PC-9 (cell line): ENCODE measurements around the gene ARHGAP6. TPM values are rescaled to one million over a fixed set of nuclear protein-coding genes. Genes with fewer than 3 reads are reported as not detected.

Source experiments
- BruUV-seq: library from RNA; stranded (reverse); fragments of 400-500 nt; replicated peaks from 2 replicates; lab custom pipeline; 2021; lab: Mats Ljungman, UMichigan
- CTCF ChIA-PET: fragments of 300-600 bp; sonication (Branson Sonifier 250); formaldehyde crosslinking; loops from one replicate; lab custom pipeline; 2022; ENCODE audit warnings: antibody characterized with exemption; lab: Charles Lee
- POLR2A ChIA-PET: fragments of 300-600 bp; sonication (Branson Sonifier 250); formaldehyde crosslinking; loops from one replicate; lab custom pipeline; 2022; ENCODE audit warnings: antibody characterized with exemption; ENCODE audit not compliant: unreplicated experiment; lab: Charles Lee
- DNase-seq, 2 experiments: peaks; one replicate each; pipeline versions ENCODE4 v3.0.0 to v3.0.0-alpha.2; 2015 to 2022; ENCODE audit warnings: mixed read lengths in 1 of 2
- H2AFZ ChIP-seq: fragments of 200-600 bp; sonication (generic); 2 replicates; pipeline ENCODE4 v1.8.1; 2017; ENCODE audit warnings: antibody characterized with exemption
- H3F3A ChIP-seq: fragments of 200-600 bp; sonication (generic); 2 replicates; pipeline ENCODE4 v1.8.1; 2017; ENCODE audit warnings: antibody characterized with exemption, mild to moderate bottlenecking, low read depth; ENCODE audit not compliant: insufficient read depth
- H3K27ac ChIP-seq: fragments of 200-600 bp; sonication (generic); 2 replicates; pipeline ENCODE4 v1.6.1; 2016; ENCODE audit warnings: mixed run types
- H3K27me3 ChIP-seq: fragments of 200-600 bp; sonication (generic); 2 replicates; pipeline ENCODE4 v1.6.1; 2016; ENCODE audit warnings: low read depth, mixed run types; ENCODE audit not compliant: insufficient read depth
- H3K36me3 ChIP-seq: fragments of 200-600 bp; sonication (generic); 2 replicates; pipeline ENCODE4 v1.6.1; 2016; ENCODE audit warnings: low read depth, mixed run types
- H3K4me1 ChIP-seq: fragments of 200-600 bp; sonication (generic); replicated peaks from 2 replicates; pipeline ENCODE4 v1.6.1; 2016; ENCODE audit warnings: mixed run types; ENCODE audit not compliant: insufficient read depth
- H3K4me2 ChIP-seq: fragments of 200-600 bp; sonication (generic); 2 replicates; pipeline ENCODE4 v1.6.1; 2017; ENCODE audit warnings: mixed run types
- H3K4me3 ChIP-seq: fragments of 200-600 bp; sonication (generic); 2 replicates; pipeline ENCODE4 v1.6.1; 2016; ENCODE audit warnings: mixed run types
- H3K79me2 ChIP-seq: fragments of 200-600 bp; sonication (generic); 2 replicates; pipeline ENCODE4 v1.6.1; 2017; ENCODE audit warnings: low read depth, mixed run types
- H3K9me2 ChIP-seq: fragments of 200-600 bp; sonication (generic); 2 replicates; pipeline ENCODE4 v1.8.1; 2017; ENCODE audit warnings: mild to moderate bottlenecking; ENCODE audit not compliant: insufficient read depth
- H3K9me3 ChIP-seq: fragments of 200-600 bp; sonication (generic); 2 replicates; pipeline ENCODE4 v1.8.1; 2016; ENCODE audit warnings: low read depth; ENCODE audit not compliant: insufficient read depth
- H4K20me1 ChIP-seq: fragments of 200-600 bp; sonication (generic); 2 replicates; pipeline ENCODE4 v1.8.1; 2017; ENCODE audit not compliant: insufficient read depth
- CTCF ChIP-seq: fragments of 200-600 bp; sonication (generic); conservative IDR thresholded peaks from 2 replicates; pipeline ENCODE4 v1.6.1; 2017; ENCODE audit warnings: mixed run types, antibody characterized with exemption, mild to moderate bottlenecking, moderate library complexity
- EZH2 ChIP-seq: fragments of 200-600 bp; sonication (generic); IDR thresholded peaks from 2 replicates; pipeline ENCODE4 v1.8.0; 2017; ENCODE audit warnings: antibody characterized with exemption, low read depth
- intact Hi-C: fragments of 100-400 bp; cut with micrococcal nuclease; formaldehyde crosslinking; loops from one replicate; pipeline ENCODE4 v1.10.0; 2022; ENCODE audit not compliant: unreplicated experiment
- microRNA-seq: library from miRNA; unstranded; fragments of <30 nt; microRNA quantifications from one replicate; pipeline ENCODE4 v1.2.0, GENCODE V29; 2021; ENCODE audit warnings: borderline number of aligned reads, borderline replicate concordance
- total RNA-seq: library from RNA; stranded (reverse); gene quantifications from 2 replicates; pipeline ENCODE4 v1.2.3, GENCODE V29; 2021

Gene ARHGAP6
- total RNA-seq, 1 experiment from 2014 or later, result not detected

DNA sequence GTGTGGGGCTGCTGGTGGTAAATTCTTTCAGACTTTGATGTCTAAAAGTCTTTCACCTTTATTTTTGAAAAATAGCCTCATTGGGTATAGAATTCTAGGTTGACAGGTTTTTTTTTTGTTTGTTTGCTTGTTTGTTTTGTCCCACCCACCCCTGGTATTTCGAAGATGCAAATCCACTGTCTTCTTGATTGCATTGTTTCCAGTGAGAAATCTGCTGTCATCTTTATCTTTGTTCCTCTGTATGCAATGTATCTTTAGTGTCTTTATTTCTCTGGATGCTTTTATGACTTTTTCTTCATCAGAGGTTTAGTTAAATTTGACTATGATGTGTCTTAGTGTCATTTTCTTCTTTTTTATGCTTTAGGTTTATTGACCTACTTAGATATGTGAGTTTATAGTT, 575.9 kb downstream of the ARHGAP6 start:
- H2AFZ ChIP-seq, result no peak overlapping the region
- no peaks in the 10 kb centered on the region for H4K20me1 ChIP-seq
- no peaks in the 10 kb centered on the region for H3K79me2 ChIP-seq
- BruUV-seq, result no TSS peak
- TF ChIP-seq EZH2 (no peak), CTCF (no peak)
- H3K36me3 ChIP-seq, result no peaks in the 10 kb centered on the region
- no peaks in the 10 kb centered on the region for H3K4me1 ChIP-seq
- H3K27me3 ChIP-seq, result no peaks in the 10 kb centered on the region
- no peak overlapping the region for H3K4me3 ChIP-seq
- H3K9me3 ChIP-seq, result 0 out of 2 replicates have a peak, but pooled peaks cover 6% of the 10 kb centered on the region
- ChIA-PET CTCF (no interaction called here), POLR2A (no interaction called here)
- no peak overlapping the region for H3K4me2 ChIP-seq
- H3K27ac ChIP-seq, result no peak overlapping the region
- no peak for DNase-seq
- no peaks in the 10 kb centered on the region for H3F3A ChIP-seq
- intact Hi-C loops, result no loop called here
- H3K9me2 ChIP-seq, result no peaks in the 10 kb centered on the region

Small RNA genes within 50 kb of the gene (microRNA-seq; reads per million reads assigned to microRNA genes)
- gene MIR548AX, result not detected

Other genes starting within 250 kb of the ARHGAP6 start
- 39.3 and 42.6 TPM in 2 replicates for gene MSL3, start 92.3 kb upstream of the ARHGAP6 start, total RNA-seq